GM18502 (cell line): ENCODE results near the gene METTL15.
A peak's percentile ranks its signal among the peaks of the same experiment; 100 is the strongest.
"Not testable (repeated sequence)": the region's sequence is repeated elsewhere in the genome, so short reads cannot be mapped to it uniquely, and the experiment has no call there.

ENCODE experiments used
- ATAC-seq: cut with Tn5 transposase; IDR thresholded peaks from one replicate; pipeline ENCODE4 v1.9.1; 2021; ENCODE audit warnings: mild to moderate bottlenecking; ENCODE audit not compliant: unreplicated experiment, poor library complexity

Gene METTL15

GRCh38 chr11:28170759-28171158, 62.6 kb downstream of the METTL15 start:
- no peak for ATAC-seq

GRCh38 chr11:28176351-28176750, 68.2 kb downstream of the METTL15 start:
- no peak for ATAC-seq

- ATAC-seq = no peak
Measured at GRCh38 chr11:28195449-28195848, 87.3 kb downstream of the METTL15 start.

GRCh38 chr11:28209906-28210305, 101.7 kb downstream of the METTL15 start:
- ATAC-seq = no peak

- ATAC-seq = not testable (repeated sequence)
Measured at GRCh38 chr11:28222063-28222462, 113.9 kb downstream of the METTL15 start.

- peak; percentile 77 for ATAC-seq
Measured at GRCh38 chr11:28223577-28223976, 115.4 kb downstream of the METTL15 start.

GRCh38 chr11:28223994-28224393, 115.8 kb downstream of the METTL15 start:
- no peak for ATAC-seq

- no peak for ATAC-seq
Measured at GRCh38 chr11:28227460-28227859, 119.3 kb downstream of the METTL15 start.

GRCh38 chr11:28228196-28228895, 120.2 kb downstream of the METTL15 start:
- no peak for ATAC-seq

- ATAC-seq = no peak
Measured at GRCh38 chr11:28231475-28231874, 123.3 kb downstream of the METTL15 start.

- no peak for ATAC-seq
Measured at GRCh38 chr11:28232649-28233048, 124.5 kb downstream of the METTL15 start.

GRCh38 chr11:28241760-28242159, 133.6 kb downstream of the METTL15 start:
- no peak for ATAC-seq

- ATAC-seq = no peak
Measured at GRCh38 chr11:28242596-28242995, 134.4 kb downstream of the METTL15 start.

GRCh38 chr11:28243061-28243460, 134.9 kb downstream of the METTL15 start:
- ATAC-seq = no peak

GRCh38 chr11:28243581-28243980, 135.4 kb downstream of the METTL15 start:
- ATAC-seq = no peak

GRCh38 chr11:28245131-28245530, 136.9 kb downstream of the METTL15 start:
- no peak for ATAC-seq

- ATAC-seq = no peak
Measured at GRCh38 chr11:28250192-28250591, 142.0 kb downstream of the METTL15 start.

- no peak for ATAC-seq
Measured at GRCh38 chr11:28251257-28251656, 143.1 kb downstream of the METTL15 start.

- ATAC-seq = no peak
Measured at GRCh38 chr11:28257761-28258160, 149.6 kb downstream of the METTL15 start.

- ATAC-seq = peak; percentile 75
Measured at GRCh38 chr11:28259177-28259843, 151.1 kb downstream of the METTL15 start.

- no peak for ATAC-seq
Measured at GRCh38 chr11:28268925-28269324, 160.7 kb downstream of the METTL15 start.

- ATAC-seq = no peak
Measured at GRCh38 chr11:28269586-28269985, 161.4 kb downstream of the METTL15 start.
